HG03108 (cell line): ENCODE data around the gene PMP22.
"Not testable (repeated sequence)": the region's sequence is repeated elsewhere in the genome, so short reads cannot be mapped to it uniquely, and the experiment has no call there.

Source experiments
- ATAC-seq: cut with Tn5 transposase; IDR thresholded peaks from one replicate; pipeline ENCODE4 v1.9.1; 2021; ENCODE audit warnings: moderate library complexity; ENCODE audit not compliant: unreplicated experiment

PMP22 gene

DNA sequence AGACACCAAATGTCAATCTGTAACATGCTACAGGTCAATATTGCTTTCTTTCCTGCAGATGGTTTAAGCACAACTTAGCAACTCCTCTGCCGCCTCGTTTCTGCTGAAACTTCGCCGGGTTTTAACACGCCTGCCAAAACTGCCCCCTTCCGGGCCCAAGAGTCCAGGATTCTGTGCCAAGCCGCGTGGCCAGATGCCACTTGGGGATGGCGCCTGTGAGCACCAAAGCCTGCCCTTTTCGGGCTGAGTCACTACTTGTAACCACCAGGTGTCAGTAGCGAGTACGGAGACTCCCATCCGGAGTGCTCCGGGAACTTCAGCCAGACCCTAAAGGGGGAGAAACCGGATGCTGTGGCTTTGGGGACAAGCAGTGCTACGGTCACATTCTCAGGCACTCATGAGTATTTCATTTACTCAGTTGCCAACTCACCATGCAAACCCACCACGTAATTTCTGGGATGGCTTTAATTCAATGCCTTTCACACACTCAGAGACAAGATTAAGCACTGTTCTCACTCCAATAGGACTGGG, 7.8 kb downstream of the PMP22 start:
- peak; percentile 68 for ATAC-seq

DNA sequence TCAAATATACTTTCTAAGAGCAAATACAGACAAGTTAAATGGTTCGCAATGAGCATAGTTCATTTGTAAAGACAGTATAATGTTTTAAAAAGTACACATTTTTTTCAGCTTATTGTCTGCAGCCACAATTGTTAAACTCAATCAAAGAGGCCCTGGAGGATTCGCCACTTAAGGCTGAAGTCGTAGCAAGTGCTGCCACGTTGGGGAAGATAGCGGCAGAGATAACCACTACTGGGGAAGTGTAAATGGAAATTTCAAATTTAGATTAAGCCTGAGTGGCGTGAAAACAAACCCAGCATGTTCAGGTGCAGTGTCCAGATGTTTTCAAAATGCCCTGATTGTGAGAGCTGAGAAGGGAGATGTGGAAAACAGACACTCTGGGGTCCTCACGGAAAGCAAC, 8.4 kb downstream of the PMP22 start:
- no peak for ATAC-seq

DNA sequence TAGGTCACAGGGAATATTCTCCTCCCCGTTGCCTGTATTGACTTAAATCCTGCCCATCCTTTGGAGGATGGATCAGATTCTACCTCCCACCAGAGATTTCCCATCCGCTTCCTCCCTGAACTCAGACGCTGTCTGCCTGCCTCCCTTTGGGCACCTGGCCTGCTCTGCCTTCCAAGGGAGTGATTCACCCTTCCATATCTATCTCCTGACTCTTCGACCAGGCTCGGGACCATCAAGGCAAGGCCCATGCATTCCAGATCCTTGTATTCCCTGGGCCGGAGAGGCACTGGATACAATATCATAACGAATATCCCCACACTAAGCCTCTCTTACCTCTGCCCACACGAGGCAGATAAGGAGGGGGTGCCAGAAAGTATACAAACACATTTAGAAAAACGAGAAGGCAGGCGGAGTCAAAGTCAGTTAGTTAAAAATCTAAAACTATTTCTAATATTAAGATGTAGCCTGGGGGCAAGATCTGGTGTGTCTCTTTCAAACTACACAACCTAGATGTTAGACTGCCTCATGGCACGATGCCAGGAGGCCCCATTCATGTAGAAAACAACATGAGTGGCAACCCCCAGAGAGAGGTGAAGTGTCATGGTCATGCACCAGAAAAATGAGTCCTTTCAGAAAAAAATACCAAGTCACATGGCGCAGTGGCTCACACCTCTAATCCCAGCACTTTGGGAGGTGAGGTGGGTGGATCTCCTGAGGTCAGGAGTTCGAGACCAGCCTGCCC, 9.2 kb downstream of the PMP22 start:
- no peak for ATAC-seq

DNA sequence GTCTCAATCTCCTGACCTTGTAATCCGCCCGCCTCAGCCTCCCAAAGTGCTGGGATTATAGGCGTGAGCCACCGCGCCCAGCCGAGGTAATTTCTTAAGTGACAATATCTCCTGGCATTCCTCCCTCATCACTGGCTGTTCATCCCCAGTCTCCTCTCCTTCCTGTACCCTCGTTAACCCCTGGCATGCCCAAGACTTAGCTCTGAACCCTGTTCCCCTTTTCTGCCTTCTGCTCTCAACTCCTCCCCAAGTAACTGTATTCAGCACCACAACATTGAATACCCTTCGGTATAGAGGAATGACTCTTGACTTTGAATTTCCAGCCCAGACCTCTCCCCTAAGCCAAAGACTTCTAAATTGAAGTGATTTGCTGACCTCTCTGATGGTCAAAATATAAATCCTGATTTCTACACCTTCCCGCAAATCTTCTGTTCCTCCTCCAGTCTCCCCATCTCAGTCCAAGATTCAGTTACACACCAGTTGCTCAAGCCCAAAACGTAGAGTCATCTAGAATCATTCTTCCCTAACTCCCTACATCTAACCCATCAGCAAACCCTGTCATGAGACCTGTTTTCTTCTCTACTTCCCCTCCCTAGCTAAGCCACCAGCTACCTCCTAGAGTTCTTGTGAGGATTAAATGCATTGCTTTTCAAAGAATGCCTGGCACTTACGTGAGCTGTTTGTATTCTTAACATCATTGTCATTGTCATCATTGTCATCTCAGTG, 14.8 kb downstream of the PMP22 start:
- ATAC-seq = no peak

DNA sequence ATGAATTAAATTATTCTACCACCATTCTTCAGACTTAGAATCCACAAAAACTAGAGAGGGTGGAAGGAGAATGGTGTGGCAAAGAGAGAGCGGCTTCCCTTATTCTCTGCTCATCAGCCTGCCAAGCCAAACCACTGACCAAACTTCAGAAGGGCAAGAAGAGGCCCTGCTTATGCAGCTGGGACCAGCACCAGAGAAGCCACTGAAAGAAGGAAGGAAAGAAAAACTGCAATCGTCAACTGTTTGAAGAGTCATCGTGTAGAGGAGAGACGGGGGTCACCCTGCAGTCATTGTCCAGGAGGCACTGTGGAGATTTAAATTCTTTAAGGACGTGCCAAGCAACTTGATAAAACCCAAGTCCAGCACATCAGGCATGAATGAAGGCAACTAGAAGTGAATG, 15.6 kb downstream of the PMP22 start:
- no peak for ATAC-seq

DNA sequence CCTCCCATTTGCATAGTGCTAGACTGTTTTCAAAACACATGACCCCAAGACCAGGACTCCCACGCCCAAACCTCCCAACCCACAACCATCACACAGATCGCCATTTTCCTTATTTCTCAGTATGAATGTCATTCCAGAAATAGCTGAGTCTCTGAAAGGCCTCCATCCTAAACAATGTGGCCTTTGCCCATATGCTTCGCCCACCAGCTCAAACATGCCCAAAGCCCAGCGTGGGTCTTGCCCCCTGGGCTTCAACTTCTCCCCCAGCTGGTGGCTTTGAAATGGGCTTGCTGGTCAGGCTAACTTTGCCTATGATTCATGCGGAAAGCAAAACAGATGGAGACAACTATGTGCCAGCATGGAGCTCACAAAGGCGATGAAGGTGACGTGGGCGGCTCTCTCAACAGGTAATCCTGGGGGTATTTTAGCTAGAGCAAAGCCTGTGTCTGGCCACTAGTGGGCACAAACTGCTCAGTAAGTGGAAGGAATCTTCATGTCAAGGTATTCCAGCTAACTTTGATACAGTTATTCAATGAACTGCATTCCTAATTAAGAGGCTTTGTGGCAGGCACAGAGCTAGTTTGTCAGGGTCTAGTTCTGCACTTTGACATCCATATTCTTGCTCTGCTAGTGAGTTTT, 17.1 kb downstream of the PMP22 start:
- ATAC-seq = no peak

DNA sequence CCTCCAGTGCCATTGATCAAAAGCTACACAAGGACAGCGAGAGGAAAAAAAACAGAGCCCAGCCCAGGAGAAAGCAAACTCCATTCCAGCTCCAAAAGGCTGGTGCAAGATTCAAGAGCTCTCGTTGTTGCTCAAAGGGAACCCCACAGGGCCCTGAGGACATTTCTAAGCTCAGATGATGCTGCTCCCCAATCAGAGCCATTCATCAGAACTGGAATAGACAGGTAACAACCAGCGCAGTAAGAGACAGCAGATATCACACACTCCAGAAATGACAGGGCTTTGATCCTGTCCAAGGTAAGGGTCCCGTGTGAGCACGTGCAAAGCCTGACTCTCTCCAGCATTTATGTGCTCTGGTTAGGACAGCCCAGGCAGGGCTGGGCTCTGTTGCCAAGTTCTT, 20.1 kb downstream of the PMP22 start:
- ATAC-seq = no peak

DNA sequence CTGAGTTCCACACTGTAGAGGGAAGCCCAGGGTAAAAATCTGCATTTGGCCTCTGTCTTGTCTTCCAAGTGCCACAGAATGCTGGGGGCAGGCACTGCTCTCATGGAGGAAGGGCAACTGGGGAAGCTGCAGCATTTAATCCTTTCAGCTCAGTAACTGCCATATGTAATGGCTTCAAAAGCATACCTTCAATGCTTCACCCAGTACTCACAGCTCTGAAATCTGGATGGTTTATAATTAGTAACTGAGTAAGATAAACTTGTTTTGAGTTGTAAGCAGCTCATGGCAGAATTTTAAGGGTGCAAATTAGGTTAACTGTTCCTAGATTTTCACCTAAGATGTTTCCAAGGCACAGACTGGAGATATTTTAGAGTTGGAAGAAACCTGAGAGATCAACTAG, 24.5 kb downstream of the PMP22 start:
- ATAC-seq = no peak

DNA sequence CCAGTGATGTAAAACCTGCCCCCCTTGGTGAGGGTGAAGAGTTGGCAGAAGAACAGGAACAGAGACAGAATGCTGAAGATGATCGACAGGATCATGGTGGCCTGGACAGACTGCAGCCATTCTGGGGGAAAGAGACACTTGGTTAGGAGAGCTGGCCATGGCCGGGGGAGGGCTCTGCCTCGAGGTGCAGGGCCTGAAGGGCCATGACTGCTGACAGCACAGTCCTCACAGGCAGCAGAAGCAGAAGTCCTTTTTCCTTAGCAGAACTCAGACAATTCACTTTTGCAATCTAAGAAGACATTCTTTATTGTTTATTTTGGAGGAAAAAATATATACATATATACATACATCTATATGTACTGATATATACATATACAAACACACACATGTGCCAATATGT, 25.6 kb downstream of the PMP22 start:
- ATAC-seq = no peak

DNA sequence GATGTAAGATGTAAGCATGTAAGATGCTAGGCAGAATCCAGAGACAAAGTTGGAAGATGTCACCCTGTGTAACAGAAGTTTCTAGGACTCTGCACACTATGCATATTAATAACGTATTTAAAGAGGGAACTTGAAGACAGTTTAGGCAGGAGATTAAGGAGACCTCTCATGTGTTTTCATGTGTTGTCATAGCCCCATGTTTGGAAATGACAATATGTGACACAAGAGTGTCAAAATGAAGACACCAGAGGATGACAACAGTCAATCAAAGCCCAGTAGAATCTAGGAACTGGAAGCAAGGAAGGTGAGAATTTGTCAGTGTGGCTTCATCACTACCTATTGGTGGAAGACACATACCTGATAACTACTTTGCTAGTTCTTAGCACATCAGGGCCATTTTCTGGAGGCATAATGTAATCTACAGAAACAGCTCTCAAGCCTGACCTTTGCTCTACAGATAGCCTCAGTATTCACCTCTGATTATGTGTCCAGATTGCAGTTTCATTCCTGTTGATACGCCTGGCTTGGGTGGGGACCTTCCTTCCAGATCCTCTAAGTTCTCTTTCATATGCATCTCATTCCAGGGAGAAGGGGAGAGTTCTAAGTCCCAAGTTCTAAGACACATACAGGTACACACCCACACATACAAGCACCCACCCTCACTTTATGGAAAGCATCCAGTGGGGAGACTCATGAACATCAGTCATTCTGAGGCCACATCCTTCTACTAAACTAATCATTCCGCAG, 26.3 kb downstream of the PMP22 start:
- ATAC-seq = no peak

DNA sequence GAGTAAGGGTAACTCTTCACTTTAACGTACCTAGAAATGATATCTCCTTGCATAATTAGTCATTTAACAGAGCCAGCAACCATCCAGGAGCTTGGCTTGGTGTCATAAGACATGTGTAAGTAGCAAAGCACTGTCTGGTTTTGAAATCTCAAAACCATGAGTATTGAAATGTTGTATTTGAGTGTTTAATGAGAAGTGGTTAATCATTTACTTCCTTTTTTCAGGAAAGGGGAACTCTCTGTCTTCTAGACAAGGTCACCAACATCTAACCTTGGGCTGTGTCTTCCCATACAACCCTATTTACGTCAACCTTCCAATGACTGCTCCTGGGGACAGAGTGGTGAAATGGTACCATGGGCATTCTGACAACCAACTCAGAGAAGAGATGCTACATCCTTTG, 27.1 kb downstream of the PMP22 start:
- no peak for ATAC-seq

DNA sequence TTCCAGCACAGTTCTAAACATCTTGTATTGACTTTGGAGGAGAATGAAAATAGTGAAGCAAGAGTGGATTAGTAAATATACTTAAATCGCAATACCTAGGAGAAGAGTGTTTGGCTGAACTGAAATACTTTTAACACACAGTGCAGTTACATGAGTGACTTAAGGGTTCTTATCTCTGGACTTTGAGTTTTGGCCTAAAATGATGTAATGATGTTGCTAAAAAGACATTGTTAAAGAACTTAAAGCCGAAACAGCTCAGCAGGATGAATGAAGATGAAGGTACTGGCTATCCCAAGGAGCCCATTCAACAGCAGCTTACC, 28.1 kb downstream of the PMP22 start:
- ATAC-seq = no peak

DNA sequence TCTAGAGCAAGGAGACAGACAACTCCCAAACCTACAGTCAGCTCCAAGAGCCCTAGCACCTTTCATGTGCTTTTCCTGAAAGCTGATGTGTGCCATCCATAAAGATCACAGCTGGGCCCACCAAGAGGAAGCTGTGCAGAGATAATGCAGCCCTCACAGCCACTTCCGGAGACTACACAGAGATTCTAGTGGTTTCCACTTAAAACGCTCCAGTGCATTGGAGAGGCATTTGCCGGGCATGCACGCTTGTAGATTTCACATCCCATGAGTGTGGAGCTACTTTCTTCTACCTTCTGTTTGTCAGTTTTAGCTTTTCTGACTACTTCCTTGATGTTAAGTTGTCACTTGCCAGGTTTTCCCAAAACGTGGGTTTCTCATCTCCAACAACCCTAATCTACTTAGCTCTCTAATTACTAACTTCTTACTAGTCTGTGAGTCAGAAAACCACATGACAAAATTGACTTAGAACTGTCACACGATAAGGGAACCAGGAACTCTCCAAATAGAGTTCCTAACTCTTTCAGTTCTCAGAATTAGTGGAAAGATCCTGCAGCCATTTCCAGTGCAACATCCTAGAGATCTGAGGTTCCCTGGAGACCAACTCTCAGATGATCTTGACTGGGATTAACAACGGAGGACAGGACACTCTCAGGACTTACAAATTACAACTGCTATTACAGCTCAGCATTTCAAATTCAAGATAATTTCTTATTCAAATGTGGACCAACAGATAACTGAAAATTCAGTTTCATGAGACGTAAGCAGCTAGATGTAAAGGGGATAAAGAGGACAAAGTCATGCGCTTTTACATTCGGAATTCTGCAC, 28.6 kb downstream of the PMP22 start:
- ATAC-seq = no peak

DNA sequence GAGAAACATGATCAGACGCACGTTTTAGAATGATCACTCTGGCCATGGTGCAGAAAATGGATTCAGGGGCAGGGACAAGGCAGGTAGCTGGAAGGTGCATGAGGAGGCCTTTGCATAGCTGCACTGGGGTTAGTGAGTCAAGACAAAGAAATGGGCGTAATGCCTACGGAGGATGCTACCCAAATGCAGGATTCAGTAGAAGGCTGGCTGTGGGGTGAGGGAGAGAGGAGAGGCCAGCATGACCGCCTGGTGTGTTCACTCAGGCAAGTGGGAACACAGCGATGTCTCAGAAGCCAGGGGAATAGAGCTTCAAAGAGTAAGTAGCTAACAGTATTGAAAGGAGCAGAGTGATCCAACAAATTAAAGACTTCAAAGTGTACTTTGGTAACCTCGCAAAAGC, 31.2 kb downstream of the PMP22 start:
- no peak for ATAC-seq

DNA sequence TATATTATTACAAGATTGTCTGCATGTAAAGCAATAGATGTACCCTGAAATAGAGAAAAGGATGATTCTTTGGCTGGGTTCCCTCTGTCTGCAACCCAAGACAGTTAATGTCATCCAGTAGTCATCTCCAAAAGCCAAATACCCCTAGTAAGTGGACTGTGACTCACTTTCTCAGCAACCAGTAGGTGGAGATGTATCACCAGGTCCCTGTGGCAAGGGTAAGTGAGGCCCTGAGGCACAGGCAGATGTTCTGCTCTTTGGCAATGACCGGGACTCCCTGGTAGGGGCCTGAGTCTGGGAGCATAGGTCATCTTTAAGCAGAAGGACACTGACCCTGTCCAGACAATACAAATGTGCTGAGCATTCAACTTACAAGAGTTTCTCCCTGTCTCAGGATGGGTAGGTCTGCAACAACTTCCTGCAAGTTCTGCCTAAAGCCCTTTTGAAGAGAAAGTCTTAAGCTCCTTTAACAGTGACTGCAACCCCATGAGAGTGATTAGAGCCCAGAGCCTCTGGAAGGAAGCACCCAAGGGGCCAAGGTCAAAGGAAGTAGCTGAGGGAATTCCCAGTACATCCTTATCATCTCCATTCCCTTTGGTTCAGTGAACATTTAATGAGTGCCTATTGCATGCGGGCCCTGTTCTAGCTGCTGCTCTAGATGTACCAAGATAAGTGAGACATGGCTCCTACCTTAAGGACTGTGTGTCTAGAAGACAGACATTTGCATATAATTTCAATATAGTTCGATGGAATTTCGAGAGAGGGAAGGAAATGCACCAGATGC, 31.9 kb downstream of the PMP22 start:
- ATAC-seq = no peak

DNA sequence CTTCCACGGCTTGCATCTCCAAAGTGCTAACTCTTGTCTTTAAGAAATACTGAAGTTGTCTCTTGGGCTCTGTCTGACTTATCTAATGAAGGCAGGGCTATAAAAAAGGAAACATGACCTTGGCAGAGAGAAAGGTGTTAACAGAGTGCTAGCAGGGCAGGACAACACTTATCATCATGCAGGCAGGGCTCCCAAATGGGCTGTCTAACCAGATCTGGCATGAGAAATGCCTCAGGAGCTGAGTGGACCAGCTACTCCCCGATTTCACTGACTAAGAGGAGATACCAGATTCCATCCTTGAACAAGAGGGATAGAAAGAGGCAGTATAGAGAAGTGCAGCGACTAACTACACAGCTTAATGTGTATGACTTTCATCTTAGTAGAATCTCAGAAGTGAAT, 32.6 kb downstream of the PMP22 start:
- ATAC-seq = no peak

DNA sequence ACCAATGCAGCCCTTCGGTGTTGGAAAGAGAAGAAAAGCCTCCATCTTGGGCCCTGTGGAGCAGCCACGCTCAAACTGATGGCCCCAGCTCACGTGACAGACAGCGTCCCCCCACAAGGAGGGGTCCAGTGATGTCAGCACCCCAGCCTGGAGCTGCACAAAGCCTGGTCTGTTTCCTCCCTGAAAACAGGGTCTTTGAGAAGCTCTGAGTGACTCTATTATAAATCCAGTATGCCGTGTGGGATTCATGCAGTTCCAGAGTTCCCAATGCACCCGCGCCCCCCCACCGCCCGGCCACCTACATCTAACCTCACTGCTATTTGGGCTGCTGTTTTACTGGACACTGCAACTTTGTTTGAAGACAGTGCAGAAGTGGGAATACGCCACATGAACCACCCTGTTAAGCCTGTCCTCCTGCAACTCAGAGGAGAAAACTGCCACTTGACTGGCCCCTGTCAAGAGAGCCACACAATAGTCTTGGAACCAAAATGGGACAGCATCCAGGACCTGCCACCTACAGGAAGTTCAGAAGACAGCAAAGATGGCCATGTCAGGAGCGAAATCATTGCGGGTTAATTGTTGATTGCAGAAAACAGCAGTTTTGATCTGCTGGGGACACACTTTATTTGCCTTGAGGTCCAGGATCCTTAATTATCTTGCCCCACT, 33.1 kb downstream of the PMP22 start:
- no peak for ATAC-seq

DNA sequence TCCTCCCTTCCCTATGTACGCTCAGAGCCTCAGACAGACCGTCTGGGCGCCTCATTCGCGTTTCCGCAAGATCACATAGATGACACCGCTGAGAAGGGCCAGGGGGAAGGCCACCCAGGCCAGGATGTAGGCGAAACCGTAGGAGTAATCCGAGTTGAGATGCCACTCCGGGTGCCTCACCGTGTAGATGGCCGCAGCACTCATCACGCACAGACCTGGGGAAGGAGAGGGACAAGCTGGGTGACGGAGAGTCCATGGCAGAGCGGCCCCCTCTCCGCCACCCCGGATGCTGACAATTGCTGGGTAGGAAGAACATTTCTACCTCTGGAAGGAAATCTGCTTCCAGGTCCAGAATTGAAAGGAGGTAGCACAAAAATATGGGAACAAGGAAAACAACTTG, 34.3 kb downstream of the PMP22 start:
- no peak for ATAC-seq

DNA sequence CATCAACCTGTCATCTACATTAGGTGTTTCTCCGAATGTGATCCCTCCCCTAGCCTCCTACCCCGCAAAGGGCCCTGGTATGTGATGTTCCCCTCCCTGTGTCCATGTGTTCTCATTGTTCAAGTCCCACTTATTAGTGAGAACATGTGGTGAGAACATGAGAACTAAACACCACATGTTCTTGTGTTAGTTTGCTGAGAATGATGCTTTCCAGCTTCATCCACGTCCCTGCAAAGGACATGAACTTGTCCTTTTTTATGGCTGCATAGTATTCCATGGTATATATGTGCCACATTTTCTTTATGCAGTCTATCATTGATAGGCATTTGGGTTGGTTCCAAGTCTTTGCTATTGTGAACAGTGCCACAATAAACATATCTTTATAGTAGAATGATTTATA, 43.3 kb downstream of the PMP22 start:
- ATAC-seq = not testable (repeated sequence)
